MM.1S (cell line): ENCODE results near the gene PGM3.

Experiments
- DNase-seq: peaks from one replicate; pipeline ENCODE4 v3.0.0-alpha.2; 2015
- H2AFZ ChIP-seq: fragments of 300-600 bp; sonication (generic); 2 replicates; pipeline ENCODE4 v1.6.0; 2016; ENCODE audit warnings: antibody characterized with exemption, low read length
- H3F3A ChIP-seq: fragments of 300-600 bp; sonication (generic); 2 replicates; pipeline ENCODE4 v1.6.1; 2016; ENCODE audit warnings: mild to moderate bottlenecking, antibody characterized with exemption, low read length, moderate library complexity, mixed read lengths; ENCODE audit not compliant: insufficient read depth
- H3K27ac ChIP-seq: fragments of 300-600 bp; sonication (generic); 2 replicates; pipeline ENCODE4 v1.5.1; 2016; ENCODE audit warnings: mild to moderate bottlenecking, low read length
- H3K27me3 ChIP-seq: fragments of 300-600 bp; sonication (generic); replicated peaks from 2 replicates; pipeline ENCODE4 v1.6.0; 2016; ENCODE audit warnings: low read length; ENCODE audit not compliant: insufficient read depth
- H3K36me3 ChIP-seq: fragments of 300-600 bp; sonication (generic); replicated peaks from 2 replicates; pipeline ENCODE4 v1.6.1; 2016; ENCODE audit warnings: mild to moderate bottlenecking, low read length, mixed read lengths; ENCODE audit not compliant: insufficient read depth
- H3K4me1 ChIP-seq: fragments of 300-600 bp; sonication (generic); 2 replicates; pipeline ENCODE4 v1.6.1; 2016; ENCODE audit warnings: low read length, mixed read lengths
- H3K4me2 ChIP-seq: fragments of 300-600 bp; sonication (generic); 2 replicates; pipeline ENCODE4 v1.6.0; 2016; ENCODE audit warnings: low read depth, low read length
- H3K4me3 ChIP-seq: fragments of 300-600 bp; sonication (generic); 2 replicates; pipeline ENCODE4 v1.5.1; 2016; ENCODE audit warnings: low read length, mixed read lengths
- H3K79me2 ChIP-seq: fragments of 300-600 bp; sonication (generic); 2 replicates; pipeline ENCODE4 v1.6.1; 2016; ENCODE audit warnings: mixed run types, low read length, mixed read lengths
- H3K9ac ChIP-seq: fragments of 300-600 bp; sonication (generic); 2 replicates; pipeline ENCODE4 v1.6.1; 2016; ENCODE audit warnings: low read length, mixed read lengths
- H3K9me2 ChIP-seq: fragments of 300-600 bp; sonication (generic); replicated peaks from 2 replicates; pipeline ENCODE4 v1.6.1; 2016; ENCODE audit warnings: mild to moderate bottlenecking, low read length, mixed read lengths; ENCODE audit not compliant: insufficient read depth
- H3K9me3 ChIP-seq: fragments of 300-600 bp; sonication (generic); replicated peaks from 2 replicates; pipeline ENCODE4 v1.6.1; 2016; ENCODE audit warnings: mild to moderate bottlenecking, low read length, mixed read lengths; ENCODE audit not compliant: insufficient read depth
- H4K20me1 ChIP-seq: fragments of 300-600 bp; sonication (generic); 2 replicates; pipeline ENCODE4 v1.6.1; 2016; ENCODE audit warnings: mild to moderate bottlenecking, low read length, moderate library complexity, mixed read lengths; ENCODE audit not compliant: insufficient read depth
- CTCF ChIP-seq: fragments of 300-600 bp; sonication (generic); IDR thresholded peaks from 2 replicates; pipeline ENCODE4 v1.5.1; 2016; ENCODE audit warnings: antibody characterized with exemption, low read length, mixed read lengths
- EZH2 ChIP-seq: fragments of 300-600 bp; sonication (generic); optimal IDR thresholded peaks from 2 replicates; pipeline ENCODE3; 2017; ENCODE audit warnings: low read depth, mild to moderate bottlenecking, antibody characterized with exemption, low read length, mixed read lengths
- EZH2phosphoT487 ChIP-seq: fragments of 300-600 bp; sonication (generic); IDR thresholded peaks from 2 replicates; pipeline ENCODE4 v1.6.1; 2018; ENCODE audit warnings: antibody characterized with exemption, low read length

The PGM3 gene

GRCh38 chr6:83190626-83191025, 2.4 kb downstream of the PGM3 start:
- Histone ChIP-seq H3K79me2 (peaks cover 56% of the 10 kb centered on the region), H3K4me2 (peak overlapping the region; percentile 10; the same call in 1 of the 2 replicates), H3K4me3 (no peak overlapping the region), H2AFZ (no peak overlapping the region), H3K9me3 (no peaks in the 10 kb centered on the region), H3K9me2 (no peaks in the 10 kb centered on the region), H3K36me3 (0 out of 2 replicates have a peak, but pooled peaks cover 14% of the 10 kb centered on the region), H3K27ac (no peak overlapping the region), H4K20me1 (no peaks in the 10 kb centered on the region), H3K27me3 (no peaks in the 10 kb centered on the region), H3F3A (peaks cover 14% of the 10 kb centered on the region), H3K4me1 (peaks cover 12% of the 10 kb centered on the region; the same call in 1 of the 2 replicates), H3K9ac (no peak overlapping the region)
- no peak for DNase-seq
- no peak for TF ChIP-seq EZH2
- TF ChIP-seq EZH2phosphoT487 = no peak
- no peak for TF ChIP-seq CTCF

GRCh38 chr6:83188501-83188900, 4.6 kb downstream of the PGM3 start:
- H3K9me2 ChIP-seq = no peaks in the 10 kb centered on the region
- peaks cover 8% of the 10 kb centered on the region; the same call in 1 of the 2 replicates for H3K4me1 ChIP-seq
- H3F3A ChIP-seq = 0 out of 2 replicates have a peak, but pooled peaks cover 2% of the 10 kb centered on the region
- no peak for DNase-seq
- H3K9me3 ChIP-seq = no peaks in the 10 kb centered on the region
- no peaks in the 10 kb centered on the region for H4K20me1 ChIP-seq
- no peak overlapping the region for H3K27ac ChIP-seq
- no peak overlapping the region for H3K4me2 ChIP-seq
- no peak overlapping the region for H3K4me3 ChIP-seq
- H3K9ac ChIP-seq = no peak overlapping the region
- H3K36me3 ChIP-seq = 0 out of 2 replicates have a peak, but pooled peaks cover 14% of the 10 kb centered on the region
- no peaks in the 10 kb centered on the region for H3K27me3 ChIP-seq
- H2AFZ ChIP-seq = no peak overlapping the region
- peaks cover 61% of the 10 kb centered on the region for H3K79me2 ChIP-seq
- TF ChIP-seq EZH2phosphoT487 (no peak), CTCF (no peak), EZH2 (no peak)

- Histone ChIP-seq H3K9ac (no peak overlapping the region), H3K4me2 (no peak overlapping the region), H2AFZ (no peak overlapping the region), H3K79me2 (peaks cover 32% of the 10 kb centered on the region), H3K27ac (no peak overlapping the region), H3F3A (no peaks in the 10 kb centered on the region), H3K4me1 (peaks cover 8% of the 10 kb centered on the region), H3K9me3 (no peaks in the 10 kb centered on the region), H3K36me3 (0 out of 2 replicates have a peak, but pooled peaks cover 6% of the 10 kb centered on the region), H3K27me3 (no peaks in the 10 kb centered on the region), H3K4me3 (no peak overlapping the region), H3K9me2 (no peaks in the 10 kb centered on the region), H4K20me1 (no peaks in the 10 kb centered on the region)
- no peak for DNase-seq
- TF ChIP-seq EZH2phosphoT487 (no peak), CTCF (no peak), EZH2 (no peak)
These were observed 8.0 kb downstream of the PGM3 start for GRCh38 chr6:83185096-83185495.
